Activated T-helper 9 cell treated with anti-CD3 and anti-CD28 coated beads, Interleukin-2, amount 50 U/mL, for 16 hours (primary cell): ENCODE measurements around the gene COL8A1.
"Not testable (repeated sequence)": the region's sequence is repeated elsewhere in the genome, so short reads cannot be mapped to it uniquely, and the experiment has no call there.

Source experiments
- DNase-seq: peaks from one replicate; pipeline ENCODE4 v3.0.0-alpha.2; 2020; ENCODE audit warnings: low read depth

Gene COL8A1

GRCh38 chr3:99709686-99710085, 71.3 kb downstream of the COL8A1 start:
- no peak for DNase-seq

DNA sequence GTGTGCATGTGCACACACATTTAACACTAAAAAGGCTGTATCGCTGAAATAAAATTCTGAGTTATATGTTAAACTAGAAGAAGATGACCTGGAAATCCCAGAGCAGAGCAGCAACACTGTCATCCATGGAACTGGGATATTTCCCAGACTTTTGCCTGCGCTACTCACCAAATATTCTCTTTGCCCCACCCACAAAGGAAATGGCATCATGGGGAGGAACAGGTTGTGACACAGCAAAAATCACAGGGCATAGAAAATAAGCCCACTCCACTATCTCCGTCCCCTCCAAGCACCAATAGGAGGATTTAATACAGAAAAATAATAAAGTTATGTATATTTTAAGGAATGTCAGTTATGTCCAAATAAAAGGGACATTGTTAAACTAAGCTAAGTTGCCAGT, 71.7 kb downstream of the COL8A1 start:
- DNase-seq: no peak

- no peak for DNase-seq
Measured at GRCh38 chr3:99711351-99711750, 73.0 kb downstream of the COL8A1 start.

DNA sequence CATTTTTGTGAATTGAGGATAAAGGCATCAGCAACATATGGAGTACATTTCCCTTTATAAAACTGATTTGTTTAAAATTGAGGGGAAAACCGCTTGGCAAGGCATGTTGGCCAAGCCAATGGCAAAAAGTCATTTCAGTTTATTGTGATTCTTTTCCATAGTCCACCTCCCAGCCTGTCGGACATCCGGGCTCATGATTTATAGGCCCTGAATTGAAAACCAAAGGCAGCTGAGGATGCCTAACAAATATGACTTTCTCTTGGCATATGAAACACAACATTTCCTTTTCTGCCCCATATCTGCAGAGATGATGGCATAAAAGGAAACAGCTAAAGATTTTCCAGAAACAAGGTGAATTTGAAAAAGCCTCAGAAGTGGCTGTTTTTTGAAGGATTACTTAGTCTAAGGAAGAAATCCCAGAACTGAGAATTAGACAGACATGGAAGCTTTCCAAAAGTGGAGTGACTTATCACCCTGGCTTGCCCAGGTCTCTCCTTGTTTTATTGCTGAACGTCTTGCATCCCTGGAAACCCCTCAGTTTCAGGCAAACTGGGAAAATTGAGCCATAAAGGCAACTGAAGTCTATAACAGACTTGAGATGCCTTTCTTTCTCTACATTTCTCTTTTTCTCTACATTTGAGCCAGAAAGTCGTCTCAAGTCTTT, 74.0 kb downstream of the COL8A1 start:
- DNase-seq: no peak

- no peak for DNase-seq
Measured at GRCh38 chr3:99713440-99713839, 75.0 kb downstream of the COL8A1 start.

DNA sequence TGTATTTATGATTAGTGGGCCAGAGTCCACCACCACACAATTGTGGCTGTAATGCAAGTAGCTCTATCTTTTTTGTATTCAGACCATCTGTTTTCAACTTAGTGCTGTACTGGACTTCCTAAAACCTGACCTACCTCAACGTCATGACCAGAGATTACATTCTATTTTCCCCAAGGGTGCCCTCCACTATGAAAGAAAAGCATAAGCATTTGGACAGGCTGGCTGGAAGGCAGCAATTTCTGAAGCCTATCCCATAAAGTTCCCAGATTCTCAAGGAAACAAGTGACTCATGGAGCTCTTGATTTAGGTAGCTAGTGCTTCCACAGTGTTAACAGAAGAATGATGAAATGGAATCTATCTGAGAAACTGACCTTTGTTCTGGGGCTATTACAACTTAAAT, 75.8 kb downstream of the COL8A1 start:
- no peak for DNase-seq

- DNase-seq: no peak
Measured at GRCh38 chr3:99714575-99714974, 76.2 kb downstream of the COL8A1 start.

DNA sequence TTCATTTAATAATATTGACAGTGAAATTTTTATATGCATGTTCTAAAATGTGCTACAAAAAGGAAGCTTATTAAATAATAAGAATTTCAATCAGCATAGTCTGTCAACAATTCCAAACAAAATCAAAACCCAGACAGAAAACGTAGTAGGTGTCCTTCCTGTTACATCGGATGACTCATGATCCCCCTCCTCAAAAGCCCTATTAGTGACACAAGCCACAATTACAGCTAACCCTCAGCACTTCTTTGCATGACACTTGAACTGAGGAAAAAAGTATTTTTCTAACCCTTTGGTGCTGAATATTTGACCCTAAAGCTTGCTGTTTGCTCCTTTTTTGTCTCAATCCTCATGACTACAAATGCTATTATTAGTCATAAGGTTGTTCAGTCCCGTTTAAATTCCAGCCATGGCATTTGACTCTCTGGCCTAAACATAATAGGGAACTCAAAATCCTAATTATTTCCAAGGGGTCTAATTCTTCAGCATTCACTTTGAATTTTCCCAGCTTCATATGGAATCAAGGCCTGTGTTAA, 78.1 kb downstream of the COL8A1 start:
- DNase-seq: no peak

DNA sequence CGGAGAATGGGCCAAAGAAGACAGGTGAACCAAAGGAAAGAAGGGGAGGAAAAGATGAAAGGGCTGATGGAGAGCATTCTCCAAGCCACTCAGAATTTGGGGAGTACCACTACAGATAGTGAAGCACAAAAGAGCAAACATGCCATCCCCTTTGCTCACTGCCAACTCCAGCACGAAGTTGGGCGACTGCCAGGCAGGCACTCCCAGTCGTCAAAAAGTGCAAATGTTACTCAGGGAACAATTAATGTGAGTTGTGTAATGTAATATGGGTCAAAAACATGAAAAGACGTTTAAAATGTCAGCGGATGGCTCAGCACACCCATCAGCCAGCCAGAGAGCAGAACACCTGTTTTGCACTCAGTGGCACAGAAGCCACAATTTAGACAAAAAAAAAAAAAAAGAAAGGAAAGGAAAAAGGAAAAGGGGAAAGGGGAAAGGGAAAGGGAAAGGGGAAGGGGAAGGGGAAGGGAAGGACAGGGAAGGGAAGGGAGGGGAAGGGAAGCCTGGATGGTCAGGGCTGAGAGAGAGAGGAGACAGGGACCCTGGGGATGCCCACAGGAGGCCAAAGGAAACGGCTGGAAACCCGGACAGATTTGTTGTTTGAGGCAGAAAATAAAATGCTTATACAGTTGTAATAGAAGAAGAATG, 82.7 kb downstream of the COL8A1 start:
- DNase-seq: no peak

- DNase-seq: no peak
Measured at GRCh38 chr3:99721633-99722007, 83.2 kb downstream of the COL8A1 start.

GRCh38 chr3:99724276-99724675, 85.9 kb downstream of the COL8A1 start:
- no peak for DNase-seq

- DNase-seq: no peak
Measured at GRCh38 chr3:99730870-99731269, 92.5 kb downstream of the COL8A1 start.

DNA sequence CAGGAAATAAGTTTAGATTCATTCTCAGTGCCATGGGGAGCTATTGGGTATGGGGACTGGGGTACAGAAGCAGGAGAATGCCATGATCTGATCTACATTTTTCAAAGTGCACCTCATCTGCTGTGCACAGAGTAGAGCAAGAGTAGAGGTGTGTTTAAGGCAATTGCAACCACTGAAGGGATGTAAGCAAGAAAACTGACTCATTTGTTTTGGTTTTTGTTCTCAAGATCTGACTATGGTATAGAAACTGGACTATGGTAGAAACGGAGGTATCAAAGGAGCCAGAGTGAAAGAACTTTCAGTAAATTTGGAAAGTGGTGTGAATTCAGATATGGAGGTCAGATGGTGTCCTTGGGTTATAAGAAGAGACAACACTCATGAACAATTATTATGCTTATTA, 93.1 kb downstream of the COL8A1 start:
- no peak for DNase-seq

- not testable (repeated sequence) for DNase-seq
Measured at GRCh38 chr3:99740371-99740770, 102.0 kb downstream of the COL8A1 start.

- no peak for DNase-seq
Measured at GRCh38 chr3:99741588-99741987, 103.2 kb downstream of the COL8A1 start.

DNA sequence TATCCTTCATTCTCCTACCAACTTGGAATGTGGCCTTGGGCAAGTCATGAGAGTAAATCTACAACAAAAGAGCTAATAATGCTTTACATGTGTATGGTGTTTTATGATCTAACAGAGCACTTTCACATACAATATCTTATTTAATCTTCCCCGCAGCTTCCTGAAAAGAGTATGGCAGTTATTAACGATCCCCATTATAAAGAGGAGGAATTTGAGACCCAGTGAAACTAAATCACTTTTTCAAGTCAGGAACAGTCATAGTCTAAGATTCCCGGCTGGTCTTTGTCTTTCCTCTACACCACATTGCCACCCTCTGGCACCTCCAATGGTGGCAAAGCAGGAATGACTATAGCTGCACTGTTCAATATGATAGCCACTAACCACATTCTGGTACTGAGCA, 109.5 kb downstream of the COL8A1 start:
- no peak for DNase-seq

DNA sequence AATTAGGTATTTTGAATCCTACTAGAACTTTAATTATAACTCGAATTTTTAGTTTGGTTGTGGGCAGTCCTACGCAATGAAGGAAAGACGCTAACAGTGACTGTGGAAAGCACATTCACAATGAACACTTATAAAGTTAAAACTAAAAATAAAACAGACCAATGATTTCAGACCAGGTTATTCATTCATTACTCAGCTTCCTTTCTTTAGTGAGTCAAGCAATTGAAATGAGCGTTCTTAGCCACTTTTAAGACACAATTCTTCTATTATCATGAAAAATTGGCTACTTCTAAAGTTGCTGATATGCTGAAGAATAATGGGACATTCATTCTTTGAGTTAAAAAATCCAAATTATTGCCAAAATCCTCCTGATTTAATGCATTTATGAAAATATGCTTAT, 113.3 kb downstream of the COL8A1 start:
- DNase-seq: no peak

- DNase-seq: no peak
Measured at GRCh38 chr3:99753268-99753975, 115.0 kb downstream of the COL8A1 start.

DNA sequence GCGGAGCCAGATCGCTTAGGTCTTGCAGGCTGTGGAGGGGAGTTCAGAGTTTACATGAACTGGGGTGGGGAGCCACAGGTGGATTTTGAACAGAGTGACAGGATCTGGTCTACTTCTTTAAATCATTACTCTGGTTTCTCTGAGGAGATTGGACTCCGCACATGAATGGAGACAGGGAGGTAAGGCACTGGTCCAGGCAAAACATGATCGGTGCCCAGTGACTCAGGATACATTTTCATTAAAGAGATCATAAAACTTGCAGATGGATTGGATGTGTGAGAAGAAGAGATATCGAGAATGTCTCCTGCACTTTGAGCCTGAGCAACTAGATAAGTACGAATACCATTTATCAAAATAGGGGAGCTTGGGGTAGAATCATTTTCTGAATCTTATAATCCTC, 117.4 kb downstream of the COL8A1 start:
- no peak for DNase-seq

GRCh38 chr3:99757966-99758365, 119.6 kb downstream of the COL8A1 start:
- DNase-seq: no peak

DNA sequence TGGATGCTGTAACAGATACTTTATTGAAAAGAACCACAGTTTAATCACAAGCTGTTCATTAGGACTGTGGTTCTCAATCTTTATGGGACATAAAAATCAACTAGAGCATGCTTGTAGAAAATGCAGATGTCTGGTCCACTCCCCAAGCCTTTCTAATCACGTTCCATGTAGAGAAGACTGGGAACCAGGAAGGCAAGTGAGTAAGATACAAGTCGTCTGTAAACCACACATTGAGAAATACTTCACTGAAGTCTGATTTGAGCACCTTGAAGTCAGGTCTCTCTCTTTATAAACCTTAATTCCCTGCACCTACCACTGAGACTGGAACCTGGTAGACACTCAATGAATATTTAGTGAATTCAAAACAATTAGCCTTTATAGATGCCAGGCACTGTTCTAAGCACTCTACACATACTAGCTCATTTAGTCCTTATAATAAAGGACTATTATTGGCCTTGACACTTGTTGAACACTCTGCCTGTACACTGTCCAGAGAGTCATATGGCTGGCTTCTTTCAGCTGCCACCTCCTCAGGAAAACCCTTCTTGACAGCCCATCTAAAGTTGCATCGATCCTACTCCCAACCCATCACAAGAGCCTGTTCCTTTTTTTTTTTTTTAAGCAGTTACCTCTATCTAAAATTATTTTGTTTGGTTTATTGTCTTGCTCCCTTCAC, 120.2 kb downstream of the COL8A1 start:
- DNase-seq: no peak

DNA sequence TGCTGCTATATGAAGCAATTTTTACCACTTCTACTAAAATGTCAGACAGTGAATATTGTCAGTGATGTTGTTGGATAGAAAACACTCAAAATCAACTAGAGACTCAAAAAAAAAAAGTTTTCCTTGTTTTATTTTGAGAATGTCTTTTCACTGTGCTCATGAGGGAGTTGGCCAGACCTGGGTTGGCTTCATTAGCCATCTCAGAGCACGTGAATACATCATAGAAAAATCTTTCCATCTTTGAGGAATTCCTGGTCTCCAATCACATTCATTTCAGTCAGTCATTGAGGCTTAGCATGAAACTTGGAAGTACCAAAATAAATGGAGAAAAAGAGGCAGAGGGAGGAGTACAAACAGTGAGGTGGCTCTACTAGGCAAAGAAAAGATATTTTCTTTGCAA, 121.6 kb downstream of the COL8A1 start:
- no peak for DNase-seq

- DNase-seq: no peak
Measured at GRCh38 chr3:99760629-99761028, 122.2 kb downstream of the COL8A1 start.
